Measurements from ENCODE around the gene TIE1.

The TIE1 gene

DNA sequence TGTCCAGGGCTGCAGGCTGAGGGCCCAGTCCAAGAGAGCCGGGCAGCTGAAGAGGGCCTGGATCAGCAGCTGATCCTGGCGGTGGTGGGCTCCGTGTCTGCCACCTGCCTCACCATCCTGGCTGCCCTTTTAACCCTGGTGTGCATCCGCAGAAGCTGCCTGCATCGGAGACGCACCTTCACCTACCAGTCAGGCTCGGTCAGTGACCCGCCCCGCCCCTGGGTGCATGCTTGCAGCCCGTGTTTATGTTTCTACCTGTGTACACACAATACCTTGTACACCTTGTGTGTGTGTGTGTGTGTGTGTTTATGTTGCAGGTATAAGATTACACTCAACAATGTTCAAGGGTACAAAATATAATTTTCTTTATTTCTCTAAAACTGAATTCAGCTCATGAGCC, 13.0 kb downstream of the TIE1 start:
- no peak for DNase-seq

DNA sequence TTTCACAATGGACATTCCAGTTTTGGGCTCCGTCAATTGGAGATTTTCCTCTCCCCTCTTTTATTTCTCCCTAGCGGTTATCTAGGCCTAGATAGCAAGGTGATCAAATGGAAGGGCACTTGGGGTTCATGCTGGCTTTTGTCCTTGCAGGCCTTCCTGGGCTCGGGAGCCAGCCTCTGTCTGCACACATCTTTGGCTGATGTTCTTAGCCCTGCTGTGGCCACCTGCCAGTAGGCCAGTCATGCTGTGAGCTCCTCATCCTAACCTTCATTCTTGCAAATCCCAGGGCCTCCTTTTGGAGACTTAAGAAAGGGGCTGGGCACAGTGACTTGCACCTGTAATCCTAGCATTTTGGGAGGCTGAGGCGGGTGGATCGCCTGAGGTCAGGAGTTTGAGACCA, 13.5 kb downstream of the TIE1 start:
- no peak for DNase-seq

DNA sequence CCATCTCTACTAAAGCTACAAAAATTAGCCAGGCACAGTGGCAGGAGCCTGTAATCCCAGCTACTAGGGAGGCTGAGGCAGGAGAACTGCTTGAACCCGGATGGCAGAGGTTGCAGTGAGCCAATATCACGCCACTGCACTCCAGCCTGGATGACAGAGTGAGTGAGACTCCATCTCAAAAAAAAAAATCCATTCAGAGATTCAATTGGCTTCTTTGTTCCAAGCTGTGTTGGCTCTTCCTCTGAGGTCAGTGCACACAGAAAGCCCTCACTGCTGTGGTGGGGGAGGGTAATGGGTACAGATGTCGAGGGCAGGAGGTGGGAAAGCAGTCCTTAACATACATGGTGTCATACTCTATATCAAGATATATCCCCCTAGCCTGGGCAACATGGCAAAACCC, 14.7 kb downstream of the TIE1 start:
- no peak for DNase-seq

DNA sequence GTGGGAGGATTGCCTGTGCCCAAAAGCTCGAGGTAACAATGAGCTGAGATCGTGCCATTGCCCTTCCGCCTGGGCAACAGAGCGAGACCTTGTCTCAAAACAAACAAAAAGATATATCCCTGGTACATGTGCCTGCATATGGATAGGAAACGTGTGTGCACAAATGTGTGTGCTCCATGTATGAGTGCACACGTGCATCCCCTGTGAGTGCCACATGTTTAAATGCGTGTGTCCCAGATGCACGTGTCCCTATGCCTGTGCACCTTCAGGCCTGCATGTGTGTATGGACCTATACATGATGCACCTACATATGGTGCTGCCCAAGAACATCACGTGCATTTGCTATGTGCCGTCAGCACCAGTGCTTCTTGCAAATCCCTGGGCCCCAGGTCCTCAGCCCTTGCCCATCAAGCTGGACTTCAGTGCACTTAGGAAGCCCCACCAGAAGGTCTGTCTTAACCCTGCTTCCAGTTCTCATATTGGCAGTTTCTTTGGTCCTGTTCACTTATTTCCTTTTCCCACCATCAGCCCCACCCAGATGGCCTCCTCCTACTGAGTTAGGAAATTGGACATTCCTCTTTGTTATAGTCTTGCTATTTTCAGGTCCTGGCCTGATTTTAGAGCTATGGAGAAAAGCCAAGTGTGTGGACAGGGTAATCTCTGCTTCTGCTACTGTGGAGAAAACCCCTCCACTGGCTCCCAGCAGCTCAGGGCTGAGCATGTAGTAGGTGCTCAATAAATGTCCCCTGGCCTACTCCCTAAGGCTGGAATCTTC, 15.4 kb downstream of the TIE1 start:
- no peak for DNase-seq

DNA sequence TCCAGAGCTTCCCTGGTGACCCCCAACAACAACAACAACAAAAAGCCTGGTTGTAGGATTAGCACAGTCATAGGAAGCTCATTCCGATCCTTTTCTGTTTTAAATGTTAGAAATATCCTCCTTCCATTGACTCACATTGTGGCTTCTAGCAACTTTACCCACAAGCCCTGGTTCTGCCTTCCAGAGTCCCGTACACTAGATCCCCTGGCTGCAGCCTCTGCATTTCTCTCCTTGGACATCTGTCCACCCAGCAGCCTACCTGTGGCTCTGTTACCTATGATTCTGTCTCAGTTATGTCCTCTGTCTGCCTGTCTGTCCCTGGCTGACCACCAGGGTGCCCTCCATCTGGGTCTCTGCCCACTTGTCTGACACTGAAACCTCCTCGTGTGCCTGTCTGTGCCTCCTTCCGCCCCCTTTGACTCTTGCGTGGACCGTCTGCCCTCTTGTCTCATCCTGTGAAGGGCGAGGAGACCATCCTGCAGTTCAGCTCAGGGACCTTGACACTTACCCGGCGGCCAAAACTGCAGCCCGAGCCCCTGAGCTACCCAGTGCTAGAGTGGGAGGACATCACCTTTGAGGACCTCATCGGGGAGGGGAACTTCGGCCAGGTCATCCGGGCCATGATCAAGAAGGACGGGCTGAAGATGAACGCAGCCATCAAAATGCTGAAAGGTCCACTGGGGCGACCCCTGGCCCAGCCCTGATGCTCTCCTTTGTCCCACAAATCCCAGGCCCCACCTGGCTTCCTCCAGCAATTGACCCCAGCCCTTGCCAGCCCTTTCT, 16.1 kb downstream of the TIE1 start:
- no peak for DNase-seq

DNA sequence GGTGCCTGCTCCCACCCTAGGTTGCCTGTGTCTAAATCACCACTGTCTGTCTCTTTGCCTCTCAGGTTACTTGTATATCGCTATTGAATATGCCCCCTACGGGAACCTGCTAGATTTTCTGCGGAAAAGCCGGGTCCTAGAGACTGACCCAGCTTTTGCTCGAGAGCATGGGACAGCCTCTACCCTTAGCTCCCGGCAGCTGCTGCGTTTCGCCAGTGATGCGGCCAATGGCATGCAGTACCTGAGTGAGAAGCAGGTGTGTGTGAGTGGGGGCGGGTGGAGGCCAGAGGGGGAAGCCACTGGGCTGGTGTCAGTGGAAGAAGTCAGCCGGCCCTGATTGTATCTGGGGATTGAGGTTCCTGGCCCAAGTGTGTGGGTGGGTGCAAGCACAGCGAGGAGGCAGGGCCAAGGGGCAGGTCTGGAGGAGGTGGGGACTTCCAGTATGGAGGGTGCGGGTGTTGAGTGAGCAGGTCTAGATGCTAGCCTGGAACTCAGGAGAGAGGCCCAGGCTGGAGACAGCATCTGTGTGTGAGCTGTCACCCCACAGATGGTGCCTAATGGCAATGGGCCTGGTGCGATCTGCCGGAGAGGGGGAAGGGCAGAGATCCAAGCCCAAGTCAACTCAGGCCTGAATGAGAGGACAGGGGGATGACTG, 17.2 kb downstream of the TIE1 start:
- no peak for DNase-seq

DNA sequence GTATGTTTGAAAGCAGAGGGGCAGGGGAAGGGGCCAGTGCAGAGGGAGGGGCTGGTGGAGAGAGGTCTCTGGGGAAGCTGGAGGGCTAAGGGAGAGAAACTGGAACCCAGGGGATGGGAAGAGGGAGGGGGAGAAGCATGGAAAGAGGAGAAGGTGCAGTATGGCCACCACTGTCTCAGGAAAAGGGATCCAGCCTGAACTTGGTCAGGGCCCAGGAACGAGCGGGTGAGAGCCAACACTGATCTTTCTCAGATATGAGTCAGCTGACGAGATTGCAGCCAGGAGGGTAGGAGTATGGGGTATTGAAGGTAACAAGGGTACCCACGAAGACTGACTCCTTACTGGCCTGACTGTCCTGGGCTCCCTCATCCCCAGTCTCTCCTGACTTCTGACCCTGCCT, 18.0 kb downstream of the TIE1 start:
- DNase-seq = no peak

DNA sequence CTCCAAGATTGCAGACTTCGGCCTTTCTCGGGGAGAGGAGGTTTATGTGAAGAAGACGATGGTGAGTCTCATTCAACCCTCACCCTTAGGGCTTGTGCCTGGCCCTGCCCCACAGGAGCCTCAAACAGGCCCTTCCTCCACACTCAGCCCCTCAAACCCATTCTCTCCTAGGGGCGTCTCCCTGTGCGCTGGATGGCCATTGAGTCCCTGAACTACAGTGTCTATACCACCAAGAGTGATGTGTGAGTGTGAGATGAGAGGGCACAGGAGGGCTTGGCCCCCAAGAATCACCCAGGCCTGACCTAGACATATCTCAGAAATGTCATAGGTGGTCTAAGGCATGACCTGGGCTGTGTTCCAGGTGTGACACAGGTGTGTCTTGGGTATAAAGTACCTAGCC, 18.5 kb downstream of the TIE1 start:
- no peak for DNase-seq

DNA sequence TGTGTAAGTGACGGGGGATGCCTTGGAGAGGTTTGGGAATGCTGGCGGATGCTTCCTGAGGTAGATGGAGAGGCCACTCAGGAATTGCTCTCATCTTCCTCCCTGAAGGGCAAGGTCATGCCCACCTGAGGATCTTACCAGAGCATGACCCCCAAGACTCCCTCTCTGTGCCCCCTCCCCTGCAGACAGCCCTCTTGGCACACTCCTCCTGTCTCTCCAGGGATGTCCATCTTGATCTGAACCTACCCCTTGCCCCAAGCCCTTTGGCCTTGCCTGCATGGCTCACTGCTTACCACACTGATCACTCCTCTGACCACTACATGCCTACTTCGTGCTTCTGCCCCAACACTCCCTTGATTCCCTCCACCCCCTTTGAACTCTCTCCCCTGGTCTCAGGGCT, 19.0 kb downstream of the TIE1 start:
- no peak for DNase-seq

DNA sequence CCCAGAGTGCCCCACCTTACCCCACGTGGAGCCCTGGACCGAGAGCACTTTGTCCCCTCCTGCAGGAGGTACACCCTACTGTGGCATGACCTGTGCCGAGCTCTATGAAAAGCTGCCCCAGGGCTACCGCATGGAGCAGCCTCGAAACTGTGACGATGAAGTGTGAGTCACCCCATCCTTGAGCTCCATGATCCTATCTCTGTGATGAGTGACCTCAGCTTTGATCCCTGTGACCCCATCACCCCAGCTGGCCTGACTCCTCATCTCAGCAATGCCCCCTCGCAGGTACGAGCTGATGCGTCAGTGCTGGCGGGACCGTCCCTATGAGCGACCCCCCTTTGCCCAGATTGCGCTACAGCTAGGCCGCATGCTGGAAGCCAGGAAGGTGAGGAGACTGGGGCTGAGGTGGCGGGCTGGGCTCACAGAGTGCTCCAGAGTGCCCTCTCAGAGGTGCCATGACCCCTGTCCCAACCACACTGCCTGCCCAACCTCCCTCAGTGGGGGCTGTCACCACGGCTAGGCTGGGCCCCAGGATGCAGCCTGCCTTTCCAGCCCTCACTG, 20.6 kb downstream of the TIE1 start:
- no peak for DNase-seq

DNA sequence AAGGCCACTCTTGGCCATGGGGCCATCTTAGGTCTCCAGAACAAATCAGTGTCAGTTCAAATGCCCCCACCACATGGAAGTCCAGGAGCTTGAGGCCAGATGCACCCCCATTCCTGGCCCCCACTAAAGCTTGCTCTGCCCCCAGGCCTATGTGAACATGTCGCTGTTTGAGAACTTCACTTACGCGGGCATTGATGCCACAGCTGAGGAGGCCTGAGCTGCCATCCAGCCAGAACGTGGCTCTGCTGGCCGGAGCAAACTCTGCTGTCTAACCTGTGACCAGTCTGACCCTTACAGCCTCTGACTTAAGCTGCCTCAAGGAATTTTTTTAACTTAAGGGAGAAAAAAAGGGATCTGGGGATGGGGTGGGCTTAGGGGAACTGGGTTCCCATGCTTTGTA, 21.7 kb downstream of the TIE1 start:
- DNase-seq = no peak

DNA sequence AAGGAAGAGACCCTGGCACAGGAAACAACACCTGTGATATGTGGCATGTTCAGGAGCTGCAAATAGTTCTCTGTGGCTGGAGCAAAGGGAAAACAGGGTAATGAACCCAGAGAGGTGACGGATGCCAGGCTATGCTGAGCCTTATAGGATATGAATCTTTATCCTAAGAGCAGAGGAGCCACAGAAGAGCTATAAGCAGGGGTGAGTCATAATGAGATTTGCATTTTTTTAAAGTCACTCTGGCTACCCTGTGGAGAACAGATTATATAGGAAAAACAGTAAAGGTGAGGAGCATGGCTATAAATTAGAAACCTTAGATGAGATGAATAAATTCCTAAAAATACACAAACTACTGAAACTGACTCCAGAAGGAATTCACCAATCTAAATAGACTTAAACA, 24.0 kb downstream of the TIE1 start:
- no peak for DNase-seq

DNA sequence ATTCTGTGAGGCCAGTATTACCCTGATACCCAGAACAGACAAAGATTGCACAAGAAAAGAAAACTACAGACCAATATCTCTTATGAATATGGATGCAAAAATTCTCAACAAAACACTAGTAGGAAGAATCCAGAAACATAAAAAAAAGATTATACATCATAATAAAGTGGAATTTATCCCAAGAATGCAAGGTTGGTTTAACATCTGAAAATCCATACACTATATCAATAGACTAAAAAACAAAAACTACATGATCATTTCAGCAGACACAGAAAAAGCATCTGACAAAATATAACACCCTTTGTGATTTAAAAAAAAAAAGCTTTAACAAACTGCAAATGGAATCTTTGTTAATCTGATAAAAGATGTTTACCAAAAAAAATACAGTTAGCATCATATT, 24.6 kb downstream of the TIE1 start:
- DNase-seq = no peak

DNA sequence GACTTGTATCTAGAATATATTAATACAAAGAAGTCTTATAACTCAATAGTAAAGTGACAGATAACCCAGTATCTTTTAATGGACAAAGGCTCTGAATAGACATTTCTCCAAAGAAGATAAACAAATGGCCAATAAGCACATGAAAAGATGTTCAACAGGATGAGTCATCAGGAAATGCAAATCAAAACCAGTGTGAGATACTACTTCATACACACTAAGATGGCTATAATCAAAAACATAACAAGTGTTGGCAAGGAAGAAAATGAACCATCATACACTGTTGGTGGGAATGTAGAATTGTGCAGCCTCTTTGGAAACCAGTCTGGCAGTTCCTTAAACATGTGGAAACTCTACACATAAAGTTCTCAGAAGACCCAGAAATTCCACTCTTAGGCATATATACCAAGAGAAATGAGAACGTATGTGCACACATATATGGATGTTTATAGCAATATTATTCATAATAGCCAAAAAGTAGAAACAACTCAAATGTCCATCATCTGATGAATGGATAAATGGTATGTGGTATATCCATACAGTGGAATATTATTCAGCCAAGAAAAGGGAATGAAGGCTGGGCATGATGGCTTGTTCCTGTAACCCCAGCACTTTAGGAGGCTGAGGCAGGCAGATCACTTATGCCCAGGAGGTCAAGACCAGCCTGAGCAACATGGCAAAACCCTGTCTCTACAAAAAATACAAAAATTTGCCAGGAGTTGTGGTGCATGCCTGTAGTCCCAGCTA, 26.9 kb downstream of the TIE1 start:
- DNase-seq = no peak

DNA sequence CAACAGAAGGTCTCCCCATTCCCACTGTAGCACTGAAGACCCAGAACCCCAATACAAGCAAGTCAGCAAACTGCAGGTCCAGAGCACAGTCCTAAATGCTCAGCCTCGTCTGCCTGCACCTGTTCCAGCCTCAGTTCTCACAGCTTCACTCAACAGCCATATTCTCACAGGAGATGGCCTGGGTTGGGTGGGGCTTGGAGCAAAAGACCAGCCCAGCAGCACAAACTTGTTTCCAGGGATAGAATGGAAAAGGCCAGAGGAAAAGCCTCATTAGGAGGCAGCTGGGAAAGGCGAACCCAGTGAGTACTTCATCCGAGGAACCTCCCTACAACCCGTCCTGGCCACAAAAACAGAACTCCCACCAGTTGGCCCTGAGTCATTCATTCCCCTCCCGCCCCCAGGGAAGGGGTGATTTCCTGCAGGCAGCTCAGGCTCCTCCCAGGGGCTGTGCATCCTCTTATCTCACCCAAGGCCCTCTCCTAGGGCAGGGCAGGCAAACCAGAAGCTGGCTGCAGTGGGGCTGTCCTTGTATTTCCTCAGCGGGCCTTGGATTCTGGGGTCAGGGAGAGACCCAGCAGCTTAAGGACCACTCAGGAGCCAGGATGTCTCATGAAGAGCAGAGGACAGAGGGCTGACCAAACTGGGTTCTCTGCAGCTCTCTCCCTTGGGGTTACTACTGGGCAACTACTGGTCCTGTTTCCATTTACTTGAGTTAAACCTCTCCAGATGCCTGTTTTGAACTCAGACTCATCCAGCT, 29.4 kb downstream of the TIE1 start:
- peak; percentile 97 for DNase-seq

DNA sequence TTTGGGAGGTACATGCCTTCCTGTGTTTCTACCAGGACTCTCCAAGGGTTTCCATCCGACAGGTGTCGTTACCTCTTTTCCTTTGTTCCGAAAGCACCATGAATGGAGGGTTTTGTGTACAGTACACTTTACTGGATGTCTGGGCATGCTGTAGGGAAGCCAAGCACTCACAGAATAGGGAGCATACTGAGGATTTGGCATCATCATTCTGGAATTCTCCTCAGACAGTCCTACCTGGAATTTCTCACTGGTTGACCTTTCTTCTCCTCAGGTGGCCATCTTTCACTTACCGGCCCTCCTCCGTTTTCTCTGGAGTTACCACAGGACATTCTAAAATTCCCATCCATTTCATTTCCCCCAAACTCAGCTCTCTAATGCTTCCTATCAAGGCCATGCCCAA, 30.9 kb downstream of the TIE1 start:
- DNase-seq = no peak

DNA sequence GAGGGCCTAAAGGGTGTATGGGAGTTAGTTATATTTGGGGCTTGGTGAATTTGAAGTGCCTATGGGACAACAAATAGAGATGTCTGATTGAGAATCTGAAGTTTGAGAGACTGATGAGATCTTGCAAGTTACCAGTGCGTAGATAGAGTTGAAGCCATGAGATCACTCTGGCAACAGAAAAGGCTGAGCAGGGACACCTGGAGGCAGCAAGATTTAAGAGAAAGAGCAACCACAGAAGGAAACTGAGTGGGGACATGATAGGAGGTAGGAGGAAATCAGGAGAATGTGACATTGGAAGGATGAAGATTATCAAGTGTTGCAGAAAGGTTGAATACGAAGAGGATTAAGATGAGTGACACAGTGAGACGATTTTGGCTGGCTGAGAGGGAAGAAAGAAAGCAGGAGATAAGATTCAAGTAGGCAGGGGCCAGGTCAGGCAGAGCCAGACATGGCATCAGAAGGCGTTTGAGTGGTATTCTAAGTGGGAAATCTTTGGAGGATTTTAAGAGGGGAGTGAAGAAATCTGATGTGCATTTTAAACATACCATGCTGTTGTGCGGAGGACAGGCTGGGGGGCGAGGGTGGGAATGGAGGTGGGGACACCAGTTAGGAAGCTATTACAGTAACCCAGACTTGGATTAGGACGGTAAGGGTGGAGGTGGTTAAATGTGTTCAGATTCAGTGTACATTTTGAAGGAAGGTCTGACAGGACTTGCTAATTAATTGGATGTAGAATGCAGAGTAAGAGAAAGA, 33.8 kb downstream of the TIE1 start:
- no peak for DNase-seq

DNA sequence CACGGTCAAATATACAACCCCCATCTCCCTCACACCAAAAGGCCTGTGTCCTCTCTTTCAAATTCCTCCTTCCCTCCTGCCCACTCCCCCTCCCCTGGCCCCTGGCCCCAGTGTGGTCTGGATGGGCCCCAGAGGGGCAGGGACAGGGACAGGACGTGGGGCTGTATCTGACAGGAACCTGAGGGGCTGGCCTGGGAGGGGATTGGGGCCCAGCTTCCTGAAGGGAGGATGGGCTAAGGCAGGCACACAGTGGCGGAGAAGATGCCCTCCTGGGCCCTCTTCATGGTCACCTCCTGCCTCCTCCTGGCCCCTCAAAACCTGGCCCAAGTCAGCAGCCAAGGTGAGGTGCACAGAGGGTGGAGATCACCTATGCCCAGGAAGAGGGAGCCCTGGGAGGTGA, 36.8 kb downstream of the TIE1 start, which contains the start of gene MPL:
Gene MPL, plus strand, starts transcription at position 231 of the 400 bp plus-strand sequence. Its CDS starts 31 bp downstream, at position 262.
- no peak for DNase-seq

DNA sequence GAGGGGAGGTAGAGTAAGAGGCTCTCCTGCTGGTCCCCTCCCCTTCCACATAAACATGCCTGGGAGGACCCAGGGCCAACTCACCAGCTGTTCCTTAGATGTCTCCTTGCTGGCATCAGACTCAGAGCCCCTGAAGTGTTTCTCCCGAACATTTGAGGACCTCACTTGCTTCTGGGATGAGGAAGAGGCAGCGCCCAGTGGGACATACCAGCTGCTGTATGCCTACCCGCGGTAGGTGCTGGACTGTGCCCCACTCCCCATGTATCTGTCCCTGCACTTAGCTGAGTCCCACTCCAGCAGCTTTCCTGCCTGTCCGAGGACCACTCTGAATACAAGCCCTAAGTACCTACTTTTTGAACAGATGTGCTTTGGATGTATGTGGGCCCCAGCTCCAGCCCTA, 37.2 kb downstream of the TIE1 start:
- DNase-seq = no peak

DNA sequence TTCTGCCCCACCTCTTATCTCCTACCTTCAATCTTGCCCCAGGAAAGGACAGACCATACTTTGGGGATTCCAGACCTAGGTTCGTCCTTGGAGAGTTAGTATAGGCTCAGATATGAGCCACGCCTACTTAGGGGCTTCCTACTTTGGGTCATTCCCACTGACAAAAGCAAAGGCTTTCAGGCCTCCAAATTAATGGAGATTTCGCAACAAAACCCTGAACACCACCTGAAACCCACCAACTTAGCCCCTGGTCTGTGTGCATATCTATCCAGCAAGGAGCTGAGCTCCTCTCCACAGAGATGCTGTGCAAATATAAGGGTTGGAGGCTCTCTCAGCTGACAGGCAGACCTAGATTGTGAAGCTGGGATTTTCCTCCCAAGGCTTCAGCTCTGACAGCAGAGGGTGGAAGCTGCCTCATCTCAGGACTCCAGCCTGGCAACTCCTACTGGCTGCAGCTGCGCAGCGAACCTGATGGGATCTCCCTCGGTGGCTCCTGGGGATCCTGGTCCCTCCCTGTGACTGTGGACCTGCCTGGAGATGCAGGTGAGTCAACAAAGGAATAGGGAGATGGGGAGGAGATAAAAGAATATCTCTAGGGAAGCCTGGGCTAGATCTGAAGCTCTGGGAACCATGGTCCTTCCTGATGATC, 38.9 kb downstream of the TIE1 start:
- DNase-seq = no peak

DNA sequence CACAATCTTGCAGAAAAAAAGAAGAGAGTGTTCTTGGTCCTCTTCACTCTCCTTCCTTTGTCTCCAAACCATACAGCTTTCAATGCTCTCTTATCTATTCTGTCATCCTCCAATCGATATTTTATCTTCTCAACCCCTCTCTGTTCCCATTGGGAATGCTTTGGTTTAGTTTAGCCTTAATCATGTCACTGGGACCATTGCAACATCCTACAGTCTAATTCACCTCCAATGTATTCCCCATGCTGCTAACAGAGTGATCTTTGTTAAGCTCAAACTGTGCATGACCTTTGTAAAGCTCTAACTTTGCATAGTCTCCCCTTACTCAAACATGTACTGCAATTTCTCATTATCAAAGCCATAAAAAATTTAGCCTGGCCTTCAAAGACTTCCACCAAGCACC, 39.8 kb downstream of the TIE1 start:
- no peak for DNase-seq
